Mucosa of stomach (tissue), 1 donor: ENCODE data around the gene CRLF2.
"Not testable (repeated sequence)": the region's sequence is repeated elsewhere in the genome, so short reads cannot be mapped to it uniquely, and the experiment has no call there.

ENCODE experiments used
- H3K27me3 ChIP-seq: one replicate; pipeline ENCODE4 v1.7.0; 2013; ENCODE audit warnings: mild to moderate bottlenecking, low read length; ENCODE audit not compliant: control insufficient read depth, insufficient read depth
- H3K36me3 ChIP-seq: one replicate; pipeline ENCODE4 v1.7.0; 2013; ENCODE audit warnings: low read length; ENCODE audit not compliant: control insufficient read depth, insufficient read depth
- H3K4me1 ChIP-seq: one replicate; pipeline ENCODE4 v1.7.0; 2013; ENCODE audit warnings: mild to moderate bottlenecking, low read length; ENCODE audit not compliant: control insufficient read depth, insufficient read depth
- H3K4me3 ChIP-seq: one replicate; pipeline ENCODE4 v1.7.0; 2013; ENCODE audit warnings: low read length
- H3K9ac ChIP-seq: one replicate; pipeline ENCODE4 v1.7.0; 2013; ENCODE audit warnings: mild to moderate bottlenecking, low read length, moderate library complexity
- H3K9me3 ChIP-seq: one replicate; pipeline ENCODE4 v1.7.0; 2013; ENCODE audit warnings: mild to moderate bottlenecking, low read length, moderate library complexity; ENCODE audit not compliant: control insufficient read depth
- donor health status: Pancreatic carcinoma.

CRLF2 gene

GRCh38 chrX:1212532-1212931 is at the start of gene CRLF2:
Gene CRLF2, minus strand, starts transcription at chrX:1212649. Its CDS starts 15 bp downstream, at chrX:1212634.
- no peaks in the 10 kb centered on the region for H3K36me3 ChIP-seq
- no peak within 1 kb of the TSS for H3K9ac ChIP-seq
- no peaks in the 10 kb centered on the region for H3K27me3 ChIP-seq
- no peak within 1 kb of the TSS for H3K4me3 ChIP-seq
- no peaks in the 10 kb centered on the region for H3K4me1 ChIP-seq
- H3K9me3 ChIP-seq: no peaks in the 10 kb centered on the region

- not testable (repeated sequence) for H3K9ac ChIP-seq, H3K9me3 ChIP-seq, H3K36me3 ChIP-seq, H3K4me3 ChIP-seq, H3K27me3 ChIP-seq, H3K4me1 ChIP-seq
These were observed 49.3 kb upstream of the CRLF2 start for GRCh38 chrX:1261771-1262170.

- no peak overlapping the region for H3K9ac ChIP-seq
- H3K4me1 ChIP-seq: no peaks in the 10 kb centered on the region
- H3K4me3 ChIP-seq: no peak overlapping the region
- no peaks in the 10 kb centered on the region for H3K27me3 ChIP-seq
- no peaks in the 10 kb centered on the region for H3K9me3 ChIP-seq
- no peaks in the 10 kb centered on the region for H3K36me3 ChIP-seq
These were observed 48.8 kb upstream of the CRLF2 start for GRCh38 chrX:1261285-1261684.

GRCh38 chrX:1252861-1253260 is 40.4 kb upstream of the CRLF2 start:
- Histone ChIP-seq H3K27me3 (peaks cover 3% of the 10 kb centered on the region), H3K36me3 (no peaks in the 10 kb centered on the region), H3K9me3 (no peaks in the 10 kb centered on the region), H3K9ac (no peak overlapping the region), H3K4me3 (no peak overlapping the region), H3K4me1 (peaks cover 7% of the 10 kb centered on the region)

GRCh38 chrX:1249101-1249887 is 36.8 kb upstream of the CRLF2 start:
- Histone ChIP-seq H3K36me3 (no peaks in the 10 kb centered on the region), H3K4me1 (peaks cover 7% of the 10 kb centered on the region), H3K9ac (peak overlapping the region; percentile 22), H3K9me3 (no peaks in the 10 kb centered on the region), H3K4me3 (no peak overlapping the region), H3K27me3 (peaks cover 3% of the 10 kb centered on the region)

GRCh38 chrX:1248331-1249061 is 36.0 kb upstream of the CRLF2 start:
- H3K9ac ChIP-seq: no peak overlapping the region
- peaks cover 3% of the 10 kb centered on the region for H3K27me3 ChIP-seq
- H3K9me3 ChIP-seq: no peaks in the 10 kb centered on the region
- no peak overlapping the region for H3K4me3 ChIP-seq
- peaks cover 7% of the 10 kb centered on the region for H3K4me1 ChIP-seq
- H3K36me3 ChIP-seq: no peaks in the 10 kb centered on the region

- no peaks in the 10 kb centered on the region for H3K9me3 ChIP-seq
- H3K4me3 ChIP-seq: no peak overlapping the region
- H3K27me3 ChIP-seq: peaks cover 3% of the 10 kb centered on the region
- no peaks in the 10 kb centered on the region for H3K36me3 ChIP-seq
- no peak overlapping the region for H3K9ac ChIP-seq
- H3K4me1 ChIP-seq: peaks cover 7% of the 10 kb centered on the region
These were observed 34.4 kb upstream of the CRLF2 start for GRCh38 chrX:1246816-1247215.

GRCh38 chrX:1244164-1245076 is 32.0 kb upstream of the CRLF2 start:
- Histone ChIP-seq H3K36me3 (no peaks in the 10 kb centered on the region), H3K27me3 (peaks cover under 1% of the 10 kb centered on the region), H3K4me1 (peaks cover 3% of the 10 kb centered on the region), H3K9ac (no peak overlapping the region), H3K4me3 (no peak overlapping the region), H3K9me3 (no peaks in the 10 kb centered on the region)

- Histone ChIP-seq H3K4me1 (no peaks in the 10 kb centered on the region), H3K36me3 (no peaks in the 10 kb centered on the region), H3K9ac (no peak overlapping the region), H3K27me3 (no peaks in the 10 kb centered on the region), H3K9me3 (no peaks in the 10 kb centered on the region), H3K4me3 (no peak overlapping the region)
These were observed 30.5 kb upstream of the CRLF2 start for GRCh38 chrX:1242891-1243402.

- H3K4me1 ChIP-seq, H3K36me3 ChIP-seq, H3K27me3 ChIP-seq, H3K4me3 ChIP-seq, H3K9ac ChIP-seq, H3K9me3 ChIP-seq: not testable (repeated sequence)
These were observed 28.1 kb upstream of the CRLF2 start for GRCh38 chrX:1240551-1240950.

GRCh38 chrX:1239681-1240142 is 27.3 kb upstream of the CRLF2 start:
- Histone ChIP-seq H3K9me3 (no peaks in the 10 kb centered on the region), H3K27me3 (no peaks in the 10 kb centered on the region), H3K36me3 (no peaks in the 10 kb centered on the region), H3K9ac (no peak overlapping the region), H3K4me1 (no peaks in the 10 kb centered on the region), H3K4me3 (no peak overlapping the region)
